Measurements from ENCODE around the gene SV2B.

The SV2B gene

GRCh38 chr15:91279486-91279885, 179.4 kb downstream of the SV2B start:
- no peak for DNase-seq

DNA sequence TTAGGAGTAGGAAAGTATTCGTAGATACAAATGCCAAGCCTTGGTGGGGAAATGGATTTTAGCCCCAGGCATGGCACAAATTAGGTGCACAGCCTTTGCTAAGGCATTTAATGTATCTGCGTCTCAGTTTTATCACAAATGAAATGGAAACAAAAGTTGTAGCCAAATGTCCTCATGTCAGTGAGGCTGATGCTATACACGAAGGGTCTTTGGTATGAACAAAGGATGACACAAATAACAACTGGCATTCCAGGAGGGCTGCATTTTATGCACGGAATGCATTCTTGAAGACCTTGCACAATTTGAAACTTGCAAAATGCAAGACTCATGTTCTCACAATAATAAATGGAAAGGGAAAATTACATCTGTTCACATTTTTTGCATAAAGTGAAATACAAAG, 181.9 kb downstream of the SV2B start:
- DNase-seq, result no peak

- no peak for DNase-seq
Measured at GRCh38 chr15:91282486-91282885, 182.4 kb downstream of the SV2B start.

- no peak for DNase-seq
Measured at GRCh38 chr15:91283155-91283554, 183.1 kb downstream of the SV2B start.

GRCh38 chr15:91284758-91285466, 184.9 kb downstream of the SV2B start:
- no peak for DNase-seq

DNA sequence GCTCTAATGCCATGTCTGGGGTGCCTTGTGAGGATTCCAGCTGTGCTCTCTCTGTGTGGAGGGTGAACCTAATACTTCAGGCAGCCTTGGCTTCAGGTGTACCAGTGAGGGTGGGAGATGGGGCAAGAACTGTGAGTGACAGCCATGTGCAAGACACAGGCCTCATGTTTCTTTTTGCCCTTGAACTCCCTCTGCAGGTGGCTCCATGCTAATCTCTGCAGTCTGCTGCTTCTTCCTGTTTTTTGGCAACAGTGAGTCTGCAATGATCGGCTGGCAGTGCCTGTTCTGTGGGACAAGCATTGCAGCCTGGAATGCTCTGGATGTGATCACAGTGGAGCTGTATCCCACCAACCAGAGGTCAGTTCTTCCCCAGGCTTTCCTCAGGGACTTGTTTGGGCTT, 189.3 kb downstream of the SV2B start:
- no peak for DNase-seq

GRCh38 chr15:91290553-91290952, 190.5 kb downstream of the SV2B start:
- DNase-seq, result no peak

DNA sequence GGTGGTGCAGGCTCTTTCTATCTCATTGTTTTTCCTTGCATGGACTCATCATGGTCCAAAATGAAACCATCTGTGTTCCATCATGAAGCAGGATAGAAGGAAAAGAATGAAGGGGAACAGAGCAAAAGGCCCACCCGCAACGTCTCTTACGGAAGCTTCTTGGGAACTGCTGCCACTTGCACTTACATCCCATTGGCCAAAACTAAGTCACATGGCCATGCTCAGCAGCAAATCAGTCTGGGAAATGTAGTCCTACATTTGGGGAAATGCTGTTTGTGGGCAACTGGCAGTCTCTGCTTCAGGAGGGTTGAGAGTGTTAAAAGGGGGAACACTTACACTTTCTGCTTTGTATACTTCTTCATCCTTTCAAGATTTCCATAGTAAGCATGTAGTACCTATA, 191.6 kb downstream of the SV2B start:
- DNase-seq, result no peak

- no peak for DNase-seq
Measured at GRCh38 chr15:91294344-91294743, 194.3 kb downstream of the SV2B start.

DNA sequence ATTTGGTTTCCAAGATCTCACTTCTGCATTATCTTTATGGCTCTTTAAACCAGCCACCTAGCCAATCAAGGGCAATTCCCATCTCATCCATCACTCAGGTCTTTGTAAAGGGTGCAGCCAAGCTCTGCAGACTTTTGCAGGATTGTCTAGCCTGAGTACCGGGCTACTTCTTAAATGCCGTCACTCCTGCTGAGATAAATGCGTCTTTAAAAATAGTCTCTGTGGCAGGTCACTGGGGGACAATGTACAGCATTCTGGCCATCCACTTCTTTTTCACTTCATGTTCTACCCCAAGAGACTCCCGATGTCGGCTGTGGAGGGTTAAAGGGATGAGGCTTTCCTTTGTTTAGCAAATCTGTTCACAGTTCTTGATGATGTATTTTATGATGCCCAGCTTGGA, 194.7 kb downstream of the SV2B start:
- no peak for DNase-seq

DNA sequence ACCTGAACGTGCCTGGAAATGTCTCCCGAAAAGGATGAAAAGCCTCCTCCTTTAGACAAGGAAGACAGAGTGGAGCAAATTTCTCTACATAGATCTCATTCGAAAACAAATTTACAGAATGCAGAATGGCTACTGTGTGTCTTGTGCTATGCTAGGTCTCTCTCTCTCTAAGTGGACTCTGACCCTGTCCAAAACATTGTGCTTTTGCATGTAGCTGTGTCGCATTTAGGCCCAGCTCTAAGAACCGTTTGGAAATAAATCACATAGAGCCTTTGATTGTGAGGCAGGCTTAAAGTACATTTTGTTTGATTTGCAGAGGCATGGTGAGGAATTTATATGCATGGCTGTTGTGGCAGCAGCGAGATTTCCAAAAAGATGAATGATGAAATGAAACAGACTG, 198.0 kb downstream of the SV2B start:
- DNase-seq, result no peak

DNA sequence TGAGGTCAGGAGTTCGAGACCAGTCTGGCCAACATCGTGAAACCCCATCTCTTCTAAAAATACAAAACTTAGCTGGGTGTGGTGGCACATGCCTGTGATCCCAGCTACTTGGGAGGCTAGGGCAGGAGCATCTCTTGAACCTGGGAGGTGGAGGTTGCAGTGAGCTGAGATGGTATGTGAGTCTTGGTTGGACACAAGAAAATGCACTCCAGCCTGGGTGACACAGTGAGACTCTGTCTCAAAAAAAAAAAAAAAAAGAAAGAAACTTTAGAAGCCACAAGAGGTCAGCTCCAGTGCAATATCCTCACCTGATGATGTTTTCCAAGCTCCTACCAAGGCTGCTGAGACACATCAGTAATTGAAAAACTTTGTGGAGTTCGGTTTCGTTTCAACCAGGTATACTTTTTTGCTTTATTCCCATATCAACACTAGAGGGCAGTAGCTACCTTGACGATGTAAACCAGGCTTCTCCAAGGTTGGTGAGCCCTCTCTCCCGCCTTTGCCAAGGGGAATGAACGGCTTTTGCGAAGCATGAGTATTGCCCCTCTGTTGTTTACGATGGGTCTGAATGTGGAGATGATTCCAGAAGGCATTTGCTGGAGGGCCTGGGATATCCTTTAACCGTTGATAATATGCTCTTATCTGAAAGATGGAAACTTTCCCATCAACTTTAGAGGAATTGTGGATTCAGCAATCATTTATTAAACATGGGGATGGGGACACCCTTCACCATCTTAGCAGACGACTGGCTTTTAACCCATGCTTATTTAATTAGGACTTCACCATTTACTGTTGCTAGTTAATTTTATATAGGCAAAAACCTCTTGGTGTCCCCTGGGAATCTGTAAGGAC, 202.8 kb downstream of the SV2B start:
- peak; percentile 75 to 76 for DNase-seq

DNA sequence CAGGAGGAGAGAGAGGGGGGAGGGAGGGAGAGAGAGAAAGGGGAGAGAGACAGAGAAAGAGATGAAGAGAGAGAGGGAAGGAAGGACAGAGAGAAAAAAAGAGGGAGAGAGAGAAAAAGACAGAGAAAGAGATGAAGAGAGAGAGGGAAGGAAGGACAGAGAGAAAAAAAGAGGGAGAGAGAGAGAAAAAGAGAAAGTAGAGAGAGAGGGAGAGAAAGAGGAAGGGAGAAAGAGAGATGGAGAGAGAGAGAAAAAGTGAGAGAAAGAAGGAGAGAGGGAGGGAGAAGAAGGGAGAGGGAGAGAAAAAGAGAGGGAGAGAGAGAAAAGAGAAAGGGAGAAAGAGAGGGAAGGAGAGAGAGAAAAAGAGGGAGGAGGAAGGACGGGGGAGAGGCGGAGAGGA, 204.2 kb downstream of the SV2B start:
- DNase-seq, result no peak

DNA sequence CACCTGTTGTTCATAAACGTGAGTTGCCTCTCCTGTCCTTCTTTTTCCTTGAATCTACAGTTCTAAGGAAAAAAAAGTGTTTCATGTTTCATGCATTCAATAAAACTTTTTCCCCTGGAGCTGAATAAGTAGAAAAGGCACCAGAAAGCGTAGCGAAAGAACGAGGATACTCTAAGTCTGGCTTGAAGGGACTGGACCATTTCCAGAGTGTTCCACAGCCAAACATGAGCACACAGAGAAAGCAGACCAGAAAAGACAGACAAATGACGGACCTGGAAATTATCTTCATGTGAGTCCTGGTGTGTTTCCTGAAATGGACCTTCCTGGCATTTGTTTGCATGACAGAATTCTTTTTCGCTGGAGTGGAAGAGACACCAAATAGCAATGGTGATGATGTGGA, 204.7 kb downstream of the SV2B start:
- no peak for DNase-seq

DNA sequence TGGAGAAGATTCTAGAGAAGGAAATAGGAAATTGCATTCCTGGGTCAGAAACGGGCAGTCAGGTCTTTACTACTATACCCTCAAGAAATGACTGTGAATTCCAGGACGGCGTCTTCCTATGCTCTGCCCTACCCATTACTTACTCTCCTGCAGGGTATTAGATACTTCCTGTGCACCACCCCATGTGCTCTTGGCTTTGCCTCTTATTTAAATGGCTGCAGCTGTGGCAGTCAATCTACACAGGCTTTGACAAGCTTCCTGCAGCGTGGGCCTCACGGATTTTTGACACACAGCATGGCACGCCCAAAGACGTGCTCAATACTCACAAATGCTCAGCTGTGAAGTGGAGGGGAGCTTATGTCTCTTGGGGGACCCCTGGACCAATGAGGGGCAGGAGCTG, 206.1 kb downstream of the SV2B start:
- DNase-seq, result no peak

GRCh38 chr15:91307601-91308000, 207.5 kb downstream of the SV2B start:
- DNase-seq, result no peak

GRCh38 chr15:91308199-91308598, 208.1 kb downstream of the SV2B start:
- DNase-seq, result no peak

DNA sequence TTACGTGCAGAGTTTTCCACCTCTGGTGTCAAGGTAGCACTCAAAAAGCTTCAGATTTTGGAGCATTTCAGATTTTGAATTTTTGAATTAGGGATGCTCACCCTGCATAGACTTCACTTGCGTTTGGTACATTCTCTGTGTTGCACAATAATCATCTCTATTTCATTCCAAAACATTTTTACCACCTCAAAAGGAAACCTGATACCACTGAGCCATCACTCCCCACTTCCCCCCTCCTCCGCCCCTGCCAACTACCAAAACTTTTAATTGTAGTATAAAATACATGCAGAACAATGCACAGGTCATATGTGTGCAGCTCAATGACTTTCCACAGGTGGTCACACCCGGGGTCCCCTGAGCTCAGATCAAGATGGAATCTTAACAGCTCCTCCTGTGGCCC, 208.8 kb downstream of the SV2B start:
- DNase-seq, result no peak

- DNase-seq, result no peak
Measured at GRCh38 chr15:91311986-91312385, 211.9 kb downstream of the SV2B start.

DNA sequence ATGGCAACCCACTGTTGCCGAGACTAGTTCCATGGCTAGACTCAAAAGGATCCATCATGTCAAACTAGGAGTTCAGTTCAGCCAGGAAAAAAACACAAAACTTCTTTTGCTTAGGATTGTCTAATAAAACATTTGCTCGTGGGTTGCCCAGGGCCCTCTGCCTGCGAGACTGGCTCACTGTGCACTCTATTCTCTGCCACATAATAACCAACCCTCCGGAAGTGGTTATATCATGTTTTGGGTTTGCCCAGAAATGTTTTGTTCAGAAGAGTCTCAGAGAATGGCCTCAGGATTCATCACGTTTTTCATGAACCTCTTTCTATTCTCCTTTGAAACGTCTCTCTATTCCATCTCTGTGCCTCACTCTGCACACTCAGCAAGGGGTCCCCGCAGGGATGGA, 216.1 kb downstream of the SV2B start:
- no peak for DNase-seq

DNA sequence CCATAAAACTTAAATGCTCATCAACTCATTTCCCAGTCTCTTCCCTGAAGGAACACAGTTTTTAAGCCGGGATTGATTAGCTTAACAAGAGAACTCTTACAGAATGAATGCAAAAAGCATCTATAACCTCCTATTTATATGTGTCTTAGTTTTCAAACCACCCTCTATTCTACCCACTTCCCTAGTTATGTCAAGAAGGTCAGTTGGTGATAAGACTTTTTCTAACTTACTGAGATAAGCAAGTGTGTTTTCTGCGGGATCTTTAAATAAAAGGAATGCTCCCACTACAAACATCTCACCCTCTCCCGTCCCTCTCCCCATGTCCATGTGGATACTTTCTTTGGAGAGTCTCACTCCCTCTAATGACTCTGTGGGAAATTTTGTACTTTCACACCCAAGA, 218.5 kb downstream of the SV2B start:
- no peak for DNase-seq

DNA sequence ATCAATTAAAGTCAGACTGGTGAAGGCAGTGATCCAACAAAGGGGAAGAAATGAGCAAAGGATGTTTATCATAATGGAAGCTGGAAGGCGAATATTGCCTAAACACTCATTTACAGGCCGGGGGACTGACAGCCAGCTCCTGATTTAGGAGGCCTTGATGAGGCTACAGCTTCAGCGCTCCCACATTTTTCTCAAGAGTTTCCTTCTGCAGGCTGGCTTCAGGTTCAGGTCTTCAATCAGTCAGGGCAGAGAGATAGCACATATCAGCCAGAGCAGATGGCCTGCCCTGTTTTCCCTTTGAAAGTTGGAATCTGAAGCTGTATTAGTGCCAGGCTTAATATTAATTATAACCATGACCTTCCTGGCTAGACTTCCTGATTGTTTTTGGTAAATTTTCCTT, 218.9 kb downstream of the SV2B start:
- DNase-seq, result no peak

GRCh38 chr15:91319371-91320059, 219.5 kb downstream of the SV2B start:
- DNase-seq, result no peak

GRCh38 chr15:91320101-91320500, 220.0 kb downstream of the SV2B start:
- DNase-seq, result no peak
